ENCODE measurements around the gene SLC39A7.

The SLC39A7 gene

DNA sequence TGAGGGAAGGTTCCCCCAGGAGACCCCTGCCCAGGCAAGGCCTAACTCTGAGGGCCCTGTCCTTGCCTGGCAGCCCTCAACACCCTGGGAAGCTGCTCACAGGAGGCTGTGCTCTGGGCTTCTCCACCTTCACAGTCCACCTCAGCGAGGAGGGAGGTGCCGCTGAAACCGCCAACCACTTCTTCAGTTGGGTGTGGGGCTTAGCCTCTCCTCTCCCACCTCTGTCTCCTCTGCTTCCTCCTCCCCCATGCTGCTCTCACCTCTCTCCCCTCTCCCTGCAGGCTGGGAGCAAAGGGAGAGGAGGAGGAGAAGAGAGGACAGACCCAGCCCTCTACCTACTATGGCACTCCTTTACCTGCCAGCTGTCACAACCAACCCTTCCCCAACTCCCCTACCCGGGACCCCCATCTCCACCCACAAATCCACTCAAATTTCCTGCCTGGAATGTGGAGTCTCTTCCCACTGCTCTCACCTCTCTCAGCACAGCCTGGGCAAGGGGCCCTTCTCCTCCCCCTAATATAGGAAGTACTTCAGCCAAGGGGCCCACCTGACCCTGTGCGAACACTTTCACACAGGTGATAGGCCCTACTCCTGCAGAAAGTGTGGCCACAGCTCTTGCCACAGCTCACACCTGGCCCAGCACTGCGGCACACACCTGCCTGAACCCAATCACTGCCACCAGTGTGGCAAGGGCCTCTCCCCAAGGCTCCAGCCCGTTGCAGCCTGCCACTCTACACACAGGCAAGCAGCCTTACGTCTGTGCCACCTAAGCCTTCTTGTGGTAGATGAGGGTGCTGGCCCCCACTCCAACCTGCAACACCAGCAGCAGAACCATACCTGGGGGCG lies 14.8 kb downstream of the SLC39A7 start:
- no peak overlapping the region for H3K4me2 ChIP-seq (ENCODE audit: low read depth, low read length, poor library complexity, severe bottlenecking)
- no peak overlapping the region for H2AFZ ChIP-seq (ENCODE audit: low read length)
- no peaks in the 10 kb centered on the region for H3F3A ChIP-seq (ENCODE audit: low read depth)
- no peak overlapping the region for H3K9ac ChIP-seq (ENCODE audit: low read depth, low read length, poor library complexity, severe bottlenecking)
- H4K20me1 ChIP-seq (ENCODE audit: insufficient read depth, low read length, poor library complexity, severe bottlenecking) = no peaks in the 10 kb centered on the region
- H3K4me1 ChIP-seq (ENCODE audit: insufficient read depth, low read length, poor library complexity, severe bottlenecking) = no peaks in the 10 kb centered on the region
- no peak overlapping the region for H3K4me3 ChIP-seq (ENCODE audit: low read length, poor library complexity, severe bottlenecking)
- H3K36me3 ChIP-seq (ENCODE audit: insufficient read depth, low read length) = no peaks in the 10 kb centered on the region
- TF ChIP-seq EZH2phosphoT487 (IDR thresholded peaks at IDR 0.05; ENCODE audit: borderline replicate concordance) = no peak
- no peak for TF ChIP-seq CTCF (conservative IDR thresholded peaks at IDR 0.05; ENCODE audit: low read length)
- no peaks in the 10 kb centered on the region for H3K27me3 ChIP-seq (ENCODE audit: insufficient read depth, low read length, poor library complexity, severe bottlenecking)
- H3K9me3 ChIP-seq (ENCODE audit: insufficient read depth, low read depth, low read length) = no peaks in the 10 kb centered on the region
- no peaks in the 10 kb centered on the region for H3K9me2 ChIP-seq (replicated peaks; ENCODE audit: low read depth, low read length)
- no peaks in the 10 kb centered on the region for H3K79me2 ChIP-seq (ENCODE audit: insufficient read depth, low read length)

- H4K20me1 ChIP-seq (ENCODE audit: insufficient read depth, low read length, poor library complexity, severe bottlenecking) = no peaks in the 10 kb centered on the region
- H3K9me3 ChIP-seq (ENCODE audit: insufficient read depth, low read depth, low read length) = no peaks in the 10 kb centered on the region
- no peak overlapping the region for H3K9ac ChIP-seq (ENCODE audit: low read depth, low read length, poor library complexity, severe bottlenecking)
- H3K4me3 ChIP-seq (ENCODE audit: low read length, poor library complexity, severe bottlenecking) = no peak overlapping the region
- no peak overlapping the region for H3K4me2 ChIP-seq (ENCODE audit: low read depth, low read length, poor library complexity, severe bottlenecking)
- H3K79me2 ChIP-seq (ENCODE audit: insufficient read depth, low read length) = no peaks in the 10 kb centered on the region
- no peaks in the 10 kb centered on the region for H3K9me2 ChIP-seq (replicated peaks; ENCODE audit: low read depth, low read length)
- no peak overlapping the region for H2AFZ ChIP-seq (ENCODE audit: low read length)
- no peaks in the 10 kb centered on the region for H3K27me3 ChIP-seq (ENCODE audit: insufficient read depth, low read length, poor library complexity, severe bottlenecking)
- no peaks in the 10 kb centered on the region for H3K36me3 ChIP-seq (ENCODE audit: insufficient read depth, low read length)
- H3F3A ChIP-seq (ENCODE audit: low read depth) = no peaks in the 10 kb centered on the region
- no peaks in the 10 kb centered on the region for H3K4me1 ChIP-seq (ENCODE audit: insufficient read depth, low read length, poor library complexity, severe bottlenecking)
- no peak for TF ChIP-seq EZH2phosphoT487 (IDR thresholded peaks at IDR 0.05; ENCODE audit: borderline replicate concordance)
- TF ChIP-seq CTCF (conservative IDR thresholded peaks at IDR 0.05; ENCODE audit: low read length) = no peak
Measured at GRCh38 chr6:33216117-33216649, 15.5 kb downstream of the SLC39A7 start.

- Histone ChIP-seq H3K36me3 (ENCODE audit: insufficient read depth, low read length) (no peaks in the 10 kb centered on the region), H3K4me2 (ENCODE audit: low read depth, low read length, poor library complexity, severe bottlenecking) (no peak overlapping the region), H3K4me1 (ENCODE audit: insufficient read depth, low read length, poor library complexity, severe bottlenecking) (no peaks in the 10 kb centered on the region), H3K27me3 (ENCODE audit: insufficient read depth, low read length, poor library complexity, severe bottlenecking) (no peaks in the 10 kb centered on the region), H3F3A (ENCODE audit: low read depth) (no peaks in the 10 kb centered on the region), H4K20me1 (ENCODE audit: insufficient read depth, low read length, poor library complexity, severe bottlenecking) (no peaks in the 10 kb centered on the region), H2AFZ (ENCODE audit: low read length) (no peak overlapping the region), H3K79me2 (ENCODE audit: insufficient read depth, low read length) (no peaks in the 10 kb centered on the region), H3K4me3 (ENCODE audit: low read length, poor library complexity, severe bottlenecking) (no peak overlapping the region), H3K9ac (ENCODE audit: low read depth, low read length, poor library complexity, severe bottlenecking) (no peak overlapping the region), H3K9me2 (replicated peaks; ENCODE audit: low read depth, low read length) (no peaks in the 10 kb centered on the region), H3K9me3 (ENCODE audit: insufficient read depth, low read depth, low read length) (no peaks in the 10 kb centered on the region)
- TF ChIP-seq EZH2phosphoT487 (IDR thresholded peaks at IDR 0.05; ENCODE audit: borderline replicate concordance) = no peak
- no peak for TF ChIP-seq CTCF (conservative IDR thresholded peaks at IDR 0.05; ENCODE audit: low read length)
Measured at GRCh38 chr6:33217246-33217645, 16.6 kb downstream of the SLC39A7 start.

All from Loucy (cell line).